Naive thymus-derived CD4-positive, alpha-beta T cell (primary cell): Measurements from ENCODE around the gene PROP1. TPM values are rescaled to one million over a fixed set of nuclear protein-coding genes. Genes with fewer than 3 reads are reported as not detected.
"Not testable (repeated sequence)": the region's sequence is repeated elsewhere in the genome, so short reads cannot be mapped to it uniquely, and the experiment has no call there.

Experiments
- ATAC-seq: fragments of 150-1000 bp; cut with Tn5 transposase; 2 replicates; pipeline ENCODE4 v1.10.0; 2021; ENCODE audit warnings: mild to moderate bottlenecking, moderate library complexity
- CTCF ChIA-PET: fragments of 350-600 bp; sonication (Branson Sonifier 250); formaldehyde crosslinking; loops from one replicate; lab custom pipeline; 2021; ENCODE audit warnings: antibody characterized with exemption; lab: Charles Lee
- POLR2A ChIA-PET: fragments of 350-600 bp; sonication (Branson Sonifier 250); formaldehyde crosslinking; loops from one replicate; lab custom pipeline; 2021; ENCODE audit warnings: antibody characterized with exemption, inconsistent platforms; lab: Charles Lee
- DNase-seq, 9 donors: peaks; one replicate each; pipeline versions ENCODE4 v3.0.0 to v3.0.0-alpha.2; 2020 to 2022; ENCODE audit warnings: mixed read lengths in 1 of 9
- H3K27ac ChIP-seq: one replicate; pipeline ENCODE4 v1.7.0; 2013; ENCODE audit warnings: mild to moderate bottlenecking, low read depth, low read length, moderate library complexity
- H3K27me3 ChIP-seq, 2 donors: one replicate each; pipeline ENCODE4 v1.7.0; 2013; ENCODE audit warnings: low read length in 2 of 2, mild to moderate bottlenecking in 2 of 2, moderate library complexity in 2 of 2; ENCODE audit not compliant: control insufficient read depth in 2 of 2, insufficient read depth in 2 of 2
- H3K36me3 ChIP-seq, 3 experiments: 1 replicate in 2 of 3; 2 replicates in 1 of 3; pipeline ENCODE4 v1.7.0; 2013; ENCODE audit warnings: low read length in 3 of 3, mild to moderate bottlenecking in 3 of 3, moderate library complexity in 1 of 3; ENCODE audit not compliant: insufficient read depth in 3 of 3, control insufficient read depth in 2 of 3
- H3K4me1 ChIP-seq, 2 donors: one replicate each; pipeline ENCODE4 v1.7.0; 2013; ENCODE audit warnings: low read length in 2 of 2, mild to moderate bottlenecking in 2 of 2, moderate library complexity in 1 of 2; ENCODE audit not compliant: control insufficient read depth in 2 of 2, insufficient read depth in 2 of 2
- H3K4me3 ChIP-seq: 2 replicates; pipeline ENCODE4 v1.7.0; 2013; ENCODE audit warnings: mild to moderate bottlenecking, low read length
- H3K9me3 ChIP-seq, 3 experiments: 1 replicate in 2 of 3; 2 replicates in 1 of 3; pipeline ENCODE4 v1.7.0; 2013; ENCODE audit warnings: low read length in 3 of 3; ENCODE audit not compliant: control insufficient read depth in 2 of 3
- H3K27ac Mint-ChIP-seq, 9 donors: one replicate each; pipeline ENCODE4 v1.8.0; 2020 to 2022; ENCODE audit warnings: mixed read lengths in 9 of 9, mild to moderate bottlenecking in 8 of 9, moderate library complexity in 5 of 9, inconsistent platforms in 2 of 9
- H3K27me3 Mint-ChIP-seq, 5 donors: one replicate each; pipeline ENCODE4 v1.8.0; 2021 to 2022; ENCODE audit warnings: mixed read lengths in 5 of 5, mild to moderate bottlenecking in 1 of 5
- H3K36me3 Mint-ChIP-seq, 5 donors: one replicate each; pipeline ENCODE4 v1.8.0; 2020 to 2022; ENCODE audit warnings: mixed read lengths in 5 of 5, mild to moderate bottlenecking in 3 of 5, inconsistent platforms in 1 of 5
- H3K4me1 Mint-ChIP-seq, 7 donors: one replicate each; pipeline ENCODE4 v1.8.0; 2020 to 2022; ENCODE audit warnings: mixed read lengths in 7 of 7, mild to moderate bottlenecking in 3 of 7, inconsistent platforms in 1 of 7
- H3K4me3 Mint-ChIP-seq, 10 donors: one replicate each; pipeline ENCODE4 v1.8.0; 2020 to 2022; ENCODE audit warnings: mild to moderate bottlenecking in 10 of 10, mixed read lengths in 10 of 10, moderate library complexity in 6 of 10, inconsistent platforms in 2 of 10
- H3K9me3 Mint-ChIP-seq, 11 donors: one replicate each; pipeline ENCODE4 v1.8.0; 2020 to 2022; ENCODE audit warnings: mixed read lengths in 11 of 11, mild to moderate bottlenecking in 4 of 11, inconsistent platforms in 1 of 11, moderate library complexity in 1 of 11
- intact Hi-C, 2 donors: fragments of 100-400 bp; cut with micrococcal nuclease; formaldehyde crosslinking; loops; one replicate each; pipeline ENCODE4 v1.15.1; 2023
- polyA plus RNA-seq, 2 donors: library from polyadenylated mRNA; unstranded; fragments of 300-500 nt; fragmentation: Illumina TruSeq; gene quantifications; one replicate each; pipeline ENCODE4 v1.2.3, GENCODE V29; 2021
- total RNA-seq, 6 experiments: library from RNA in 5 of 6; stranded (reverse) in 5 of 6; gene quantifications; 1 replicate in 5 of 6; 2 replicates in 1 of 6; pipeline ENCODE4 v1.2.3 and lab custom pipeline; 2021 to 2026

PROP1 gene
- total and polyA plus RNA-seq, 7 experiments from 2014 or later, result not detected

DNA sequence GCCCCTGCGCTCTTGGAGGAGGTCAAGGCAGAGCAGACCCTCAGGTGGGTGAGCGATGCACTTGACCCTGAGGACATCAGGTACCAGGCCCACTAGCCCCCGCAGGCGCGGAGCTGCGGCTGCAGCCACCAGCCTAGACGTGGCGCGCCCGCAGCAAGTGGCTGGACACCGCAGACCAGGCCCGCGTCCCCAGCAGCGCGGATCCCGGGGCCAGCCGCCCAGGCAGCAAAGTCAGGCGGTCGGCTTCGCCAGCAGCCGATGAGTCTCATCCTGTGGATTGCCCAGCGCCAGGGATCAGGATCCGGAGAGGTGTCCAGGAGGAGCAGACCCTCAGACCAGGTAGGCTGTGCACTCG lies 10.1 kb upstream of the PROP1 start:
- peak overlapping the region in 4 of 9 donors; percentile 24 to 91 (median 84) for H3K27ac Mint-ChIP-seq
- H3K27me3 ChIP-seq, H3K4me1 Mint-ChIP-seq, CTCF ChIA-PET, intact Hi-C loops, H3K36me3 Mint-ChIP-seq, POLR2A ChIA-PET, H3K4me3 ChIP-seq, H3K9me3 Mint-ChIP-seq, H3K4me1 ChIP-seq, H3K9me3 ChIP-seq, H3K27ac ChIP-seq, DNase-seq, H3K36me3 ChIP-seq: not testable (repeated sequence)
- peaks cover 0 to 29% (median 17%) of the 10 kb centered on the region in 5 donors for H3K27me3 Mint-ChIP-seq
- H3K4me3 Mint-ChIP-seq, result peak overlapping the region; percentile 53 to 89 (median 81)
- peak; percentile 24 for ATAC-seq

DNA sequence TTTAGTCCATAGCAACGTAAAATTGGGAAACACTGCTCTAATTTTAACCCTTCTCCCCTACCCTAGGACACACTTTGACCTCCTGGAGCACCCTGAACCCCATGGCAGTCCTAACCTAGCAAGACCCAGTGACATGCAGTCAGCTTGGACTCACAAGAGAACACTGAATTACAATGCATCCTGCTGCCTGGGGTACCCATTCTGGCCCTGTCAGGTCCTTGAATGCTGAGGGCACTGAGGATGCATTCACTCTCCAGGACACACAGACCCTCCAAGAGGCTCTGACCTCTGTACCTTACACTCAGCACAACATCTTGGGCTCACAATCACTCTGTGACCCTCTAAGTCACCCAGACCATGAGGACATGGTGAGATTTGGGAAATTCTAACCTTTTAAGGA lies 1.8 kb upstream of the PROP1 start:
- H3K4me3 Mint-ChIP-seq, result no peak overlapping the region
- intact Hi-C loops, result no loop called here
- no peaks in the 10 kb centered on the region for H3K4me1 Mint-ChIP-seq
- Histone ChIP-seq H3K4me1 (no peaks in the 10 kb centered on the region), H3K9me3 (no peaks in the 10 kb centered on the region), H3K27me3 (no peaks in the 10 kb centered on the region), H3K36me3 (no peaks in the 10 kb centered on the region), H3K4me3 (no peak overlapping the region), H3K27ac (no peak overlapping the region)
- H3K36me3 Mint-ChIP-seq, result no peaks in the 10 kb centered on the region
- no peaks in the 10 kb centered on the region for H3K9me3 Mint-ChIP-seq
- DNase-seq (no peak), ATAC-seq (no peak)
- H3K27me3 Mint-ChIP-seq, result peaks cover 22 to 30% (median 26%) of the 10 kb centered on the region in 5 donors
- ChIA-PET POLR2A (no interaction called here), CTCF (no interaction called here)
- H3K27ac Mint-ChIP-seq, result no peak overlapping the region

DNA sequence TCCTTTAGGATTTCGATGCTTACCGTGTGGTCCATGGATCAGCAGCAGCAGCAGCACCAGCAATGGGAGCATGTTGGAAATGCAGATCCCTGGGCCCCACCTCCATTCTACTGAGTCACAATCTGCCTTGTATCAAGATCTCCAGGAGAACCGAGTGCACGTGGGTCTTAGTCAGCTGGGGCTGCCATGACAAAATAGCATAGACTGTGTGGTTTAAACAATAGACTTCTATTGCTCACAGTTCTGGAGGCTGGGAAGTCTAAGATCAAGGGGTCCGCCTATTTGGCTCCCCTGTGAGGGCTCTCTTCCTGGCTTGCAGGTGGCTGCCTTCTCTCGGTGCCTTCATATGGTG lies 1.3 kb upstream of the PROP1 start:
- no peak for DNase-seq
- no peak for ATAC-seq
- Mint-ChIP-seq H3K27ac (no peak overlapping the region), H3K9me3 (no peaks in the 10 kb centered on the region), H3K36me3 (no peaks in the 10 kb centered on the region), H3K4me3 (no peak overlapping the region), H3K27me3 (peaks cover 22 to 26% (median 24%) of the 10 kb centered on the region in 5 donors), H3K4me1 (no peaks in the 10 kb centered on the region)
- Histone ChIP-seq H3K9me3 (no peaks in the 10 kb centered on the region), H3K4me3 (no peak overlapping the region), H3K4me1 (no peaks in the 10 kb centered on the region), H3K27ac (no peak overlapping the region), H3K27me3 (no peaks in the 10 kb centered on the region), H3K36me3 (no peaks in the 10 kb centered on the region)
- ChIA-PET CTCF (no interaction called here), POLR2A (no interaction called here)
- intact Hi-C loops, result no loop called here

DNA sequence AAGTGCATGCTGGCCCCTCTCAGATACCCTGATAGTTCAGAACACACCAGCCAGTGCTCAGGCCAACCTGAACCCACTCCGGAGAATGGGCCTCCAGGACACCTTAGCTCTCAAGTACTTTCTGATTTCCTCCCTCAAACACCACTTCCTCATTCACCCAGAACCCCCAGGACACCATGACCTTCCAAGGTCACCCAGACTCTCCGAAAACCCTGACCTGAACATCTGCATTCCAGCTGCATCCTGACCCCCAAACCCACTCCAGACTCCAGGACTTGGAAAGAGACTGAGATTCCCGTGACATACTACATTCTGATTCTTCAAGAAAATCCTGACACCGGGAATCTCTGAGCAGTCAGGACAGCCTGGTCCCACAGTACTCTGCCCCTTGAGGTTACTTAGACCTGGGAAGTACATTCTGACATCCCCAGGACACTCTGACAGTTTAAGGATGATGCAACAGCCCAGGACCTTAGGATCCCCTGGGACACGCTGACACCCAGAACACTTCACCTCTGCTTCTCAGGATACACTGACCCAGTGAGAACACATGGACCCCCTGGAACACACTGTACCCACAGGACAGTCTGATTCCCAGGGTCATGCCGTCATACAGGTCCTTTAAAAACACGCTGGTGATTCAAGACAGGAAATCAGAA lies 747 bp upstream of the PROP1 start:
- ATAC-seq, result no peak
- no peak for DNase-seq
- no peak overlapping the region for H3K27ac Mint-ChIP-seq
- Histone ChIP-seq H3K4me1 (no peaks in the 10 kb centered on the region), H3K36me3 (no peaks in the 10 kb centered on the region), H3K4me3 (no peak overlapping the region), H3K9me3 (no peaks in the 10 kb centered on the region), H3K27ac (no peak overlapping the region), H3K27me3 (no peaks in the 10 kb centered on the region)
- H3K4me3 Mint-ChIP-seq, result no peak overlapping the region
- H3K4me1 Mint-ChIP-seq, result no peaks in the 10 kb centered on the region
- ChIA-PET CTCF (no interaction called here), POLR2A (no interaction called here)
- peaks cover 19 to 25% (median 22%) of the 10 kb centered on the region in 5 donors for H3K27me3 Mint-ChIP-seq
- no peaks in the 10 kb centered on the region for H3K36me3 Mint-ChIP-seq
- intact Hi-C loops, result no loop called here
- H3K9me3 Mint-ChIP-seq, result no peaks in the 10 kb centered on the region

DNA sequence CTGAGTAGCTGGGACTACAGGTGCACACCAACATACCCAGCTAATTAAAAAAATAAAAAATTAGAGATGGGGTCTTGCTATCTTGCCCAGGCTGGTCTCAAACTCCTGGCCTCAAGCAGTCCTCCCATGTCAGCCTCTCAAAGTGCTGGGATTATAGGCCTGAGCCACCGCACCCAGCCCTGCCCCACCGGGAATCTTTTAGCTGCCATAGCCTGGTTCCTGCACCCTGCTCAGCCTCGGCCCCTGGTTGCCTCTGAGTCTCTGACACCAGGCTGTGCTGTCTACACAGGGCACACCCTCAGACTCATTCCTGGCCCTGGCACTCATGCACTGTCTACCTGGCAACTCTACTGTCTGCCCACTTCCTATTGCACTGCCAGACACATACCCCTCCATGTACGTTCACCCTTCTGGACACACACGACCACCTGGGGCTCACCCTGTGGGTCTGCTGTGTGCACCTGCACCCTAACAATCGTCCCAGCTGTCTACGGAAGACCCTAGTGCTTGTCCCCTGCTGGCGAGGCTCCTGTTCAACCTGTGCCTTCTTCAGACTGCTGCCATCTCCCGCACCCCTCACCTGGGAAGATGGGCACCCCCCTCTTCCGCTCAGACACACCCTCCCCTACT lies 1.4 kb downstream of the PROP1 start:
- H3K27ac Mint-ChIP-seq, result no peak overlapping the region
- no peak overlapping the region for H3K27ac ChIP-seq
- no peaks in the 10 kb centered on the region for H3K9me3 Mint-ChIP-seq
- H3K27me3 Mint-ChIP-seq, result peaks cover 16 to 27% (median 21%) of the 10 kb centered on the region in 5 donors
- H3K4me3 Mint-ChIP-seq, result no peak overlapping the region
- no peaks in the 10 kb centered on the region for H3K4me1 Mint-ChIP-seq
- no peaks in the 10 kb centered on the region for H3K4me1 ChIP-seq
- H3K4me3 ChIP-seq, result no peak overlapping the region
- ATAC-seq (no peak), DNase-seq (no peak)
- H3K36me3 ChIP-seq, result no peaks in the 10 kb centered on the region
- CTCF ChIA-PET, result no interaction called here
- H3K27me3 ChIP-seq, result no peaks in the 10 kb centered on the region
- intact Hi-C loops, result no loop called here
- peaks cover 0 to 3% (median 0%) of the 10 kb centered on the region in 5 donors for H3K36me3 Mint-ChIP-seq
- POLR2A ChIA-PET, result no interaction called here
- H3K9me3 ChIP-seq, result no peaks in the 10 kb centered on the region

DNA sequence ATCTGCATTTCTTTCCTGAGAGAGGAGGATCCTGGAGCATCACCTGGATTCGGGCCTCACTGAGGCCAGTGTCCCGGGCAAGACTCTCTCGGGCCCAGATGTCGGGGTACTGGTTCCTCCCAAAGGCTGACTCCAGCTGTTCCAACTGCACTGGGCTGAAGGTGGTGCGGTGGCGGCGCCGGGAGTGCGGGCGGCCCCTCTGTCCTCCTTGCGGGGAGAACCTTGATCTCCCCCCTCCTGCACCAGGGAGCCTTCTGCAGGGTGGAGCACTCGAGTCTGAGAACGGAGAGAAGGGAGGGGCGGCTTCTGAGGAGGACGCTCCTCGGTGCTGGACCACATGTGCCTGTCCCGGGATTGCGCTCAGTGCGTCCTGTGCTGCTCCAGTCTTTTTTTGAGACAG lies 2.0 kb downstream of the PROP1 start:
- DNase-seq (no peak), ATAC-seq (no peak)
- ChIA-PET POLR2A (no interaction called here), CTCF (no interaction called here)
- Histone ChIP-seq H3K4me3 (no peak overlapping the region), H3K27ac (no peak overlapping the region), H3K9me3 (no peaks in the 10 kb centered on the region), H3K4me1 (no peaks in the 10 kb centered on the region), H3K36me3 (no peaks in the 10 kb centered on the region), H3K27me3 (no peaks in the 10 kb centered on the region)
- no peaks in the 10 kb centered on the region for H3K9me3 Mint-ChIP-seq
- H3K4me1 Mint-ChIP-seq, result no peaks in the 10 kb centered on the region
- H3K36me3 Mint-ChIP-seq, result peaks cover 0 to 3% (median 0%) of the 10 kb centered on the region in 5 donors
- H3K27ac Mint-ChIP-seq, result no peak overlapping the region
- H3K27me3 Mint-ChIP-seq, result peaks cover 16 to 29% (median 22%) of the 10 kb centered on the region in 5 donors
- intact Hi-C loops, result no loop called here
- H3K4me3 Mint-ChIP-seq, result no peak overlapping the region

DNA sequence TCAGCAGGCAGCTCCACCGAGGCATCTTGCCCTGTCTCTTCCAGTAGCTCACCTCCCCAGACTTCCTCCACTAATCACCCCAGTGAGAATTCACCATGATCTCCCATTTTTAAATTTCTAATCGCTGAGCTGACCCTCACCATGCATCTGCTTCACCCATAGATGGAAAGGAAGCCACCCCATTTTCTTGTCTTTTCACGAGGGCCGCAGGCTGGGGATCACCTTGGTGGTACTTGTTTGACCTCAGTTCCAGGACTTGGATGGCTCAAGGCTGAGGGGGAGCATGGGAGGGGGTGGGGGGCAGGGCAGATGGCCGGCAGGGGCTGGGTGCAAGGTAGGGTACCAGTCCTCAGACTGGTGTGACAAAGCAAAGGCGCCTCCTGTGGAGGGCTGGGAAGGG lies 3.6 kb downstream of the PROP1 start:
- Mint-ChIP-seq H3K4me3 (no peak overlapping the region), H3K9me3 (no peaks in the 10 kb centered on the region), H3K36me3 (peaks cover 0 to 3% (median 0%) of the 10 kb centered on the region in 5 donors), H3K4me1 (no peaks in the 10 kb centered on the region), H3K27ac (no peak overlapping the region), H3K27me3 (peaks cover 20 to 33% (median 27%) of the 10 kb centered on the region in 5 donors)
- Histone ChIP-seq H3K36me3 (no peaks in the 10 kb centered on the region), H3K4me1 (no peaks in the 10 kb centered on the region), H3K4me3 (no peak overlapping the region), H3K27me3 (no peaks in the 10 kb centered on the region), H3K27ac (no peak overlapping the region), H3K9me3 (no peaks in the 10 kb centered on the region)
- ChIA-PET POLR2A (no interaction called here), CTCF (no interaction called here)
- intact Hi-C loops, result no loop called here
- ATAC-seq (no peak), DNase-seq (no peak)
